OCI-LY3 (cell line): ENCODE measurements around the gene HORMAD2.

Experiments used
- H2AFZ ChIP-seq: fragments of 200-600, 300-600 bp; shearing (Covaris generic); 2 replicates; pipeline ENCODE4 v1.6.0; 2014; ENCODE audit warnings: antibody characterized with exemption, low read depth, low read length
- H3K27ac ChIP-seq: fragments of 200-600, 300-600 bp; sonication (generic); 2 replicates; pipeline ENCODE4 v1.5.1; 2014; ENCODE audit warnings: mild to moderate bottlenecking, low read length, moderate library complexity, mixed read lengths
- H3K27me3 ChIP-seq: fragments of 200-600, 300-600 bp; sonication (generic); 2 replicates; pipeline ENCODE4 v1.6.1; 2014; ENCODE audit warnings: low read depth, low read length, mixed read lengths
- H3K36me3 ChIP-seq: fragments of 200-600, 300-600 bp; sonication (generic); replicated peaks from 2 replicates; pipeline ENCODE3; 2014; ENCODE audit warnings: low read depth, low read length, mixed read lengths
- H3K4me1 ChIP-seq: fragments of 300-600, 200-600 bp; sonication (generic); 2 replicates; pipeline ENCODE4 v1.6.1; 2014; ENCODE audit warnings: low read length, mixed read lengths
- H3K4me2 ChIP-seq: fragments of 200-600, 300-600 bp; sonication (generic); 2 replicates; pipeline ENCODE4 v1.6.1; 2014; ENCODE audit warnings: low read length, mixed read lengths
- H3K4me3 ChIP-seq: fragments of 300-600, 200-600 bp; sonication (generic); 2 replicates; pipeline ENCODE4 v1.5.1; 2014; ENCODE audit warnings: antibody characterized with exemption, mild to moderate bottlenecking, low read length, moderate library complexity
- H3K79me2 ChIP-seq: fragments of 300-600, 200-600 bp; shearing (Covaris generic); 2 replicates; pipeline ENCODE4 v1.6.1; 2014; ENCODE audit warnings: mild to moderate bottlenecking, low read length, mixed read lengths
- H3K9ac ChIP-seq: fragments of 300-600, 200-600 bp; shearing (Covaris generic); 2 replicates; pipeline ENCODE4 v1.6.0; 2014; ENCODE audit warnings: mild to moderate bottlenecking, low read length, moderate library complexity
- H3K9me3 ChIP-seq: fragments of 200-600, 300-600 bp; shearing (Covaris generic); 2 replicates; pipeline ENCODE4 v1.6.1; 2014; ENCODE audit warnings: low read length, mixed read lengths; ENCODE audit not compliant: insufficient read depth
- H4K20me1 ChIP-seq: fragments of 200-600, 300-600 bp; sonication (generic); 2 replicates; pipeline ENCODE4 v1.6.1; 2016; ENCODE audit warnings: low read length, mixed read lengths; ENCODE audit not compliant: insufficient read depth
- CTCF ChIP-seq: fragments of 200-600, 300-600 bp; sonication (generic); IDR thresholded peaks from 2 replicates; pipeline ENCODE4 v1.5.1; 2014; ENCODE audit warnings: antibody characterized with exemption, low read length, low read depth
- EZH2phosphoT487 ChIP-seq: fragments of 200-600 bp; shearing (Covaris generic); IDR thresholded peaks from 2 replicates; pipeline ENCODE4 v1.6.1; 2018; ENCODE audit warnings: antibody characterized with exemption, mixed run types, low read depth

Gene HORMAD2

DNA sequence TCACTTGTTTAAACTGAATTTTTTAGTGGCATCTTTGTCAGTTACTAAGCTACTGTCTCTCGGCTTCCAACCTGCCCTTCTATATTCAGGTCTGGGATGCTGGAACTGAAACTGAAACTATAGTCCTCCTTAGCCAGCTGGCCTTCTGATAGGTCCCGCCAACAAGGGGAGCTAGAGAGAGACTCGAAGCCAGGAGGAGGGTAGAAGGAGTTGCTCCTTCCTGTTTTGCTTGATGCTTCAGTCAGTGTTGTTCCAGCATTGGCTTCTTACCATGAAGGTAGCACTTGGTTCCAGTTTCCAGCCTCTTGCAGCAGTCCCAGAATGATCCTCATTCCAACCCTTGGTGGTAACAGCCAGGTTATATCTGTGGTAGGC lies 32.9 kb upstream of the HORMAD2 start:
- Histone ChIP-seq H3K9me3 (no peaks in the 10 kb centered on the region), H3K9ac (no peak overlapping the region), H3K4me3 (no peak overlapping the region), H3K4me1 (peaks cover 8% of the 10 kb centered on the region), H4K20me1 (no peaks in the 10 kb centered on the region), H3K27ac (no peak overlapping the region), H3K36me3 (no peaks in the 10 kb centered on the region), H2AFZ (no peak overlapping the region), H3K79me2 (no peaks in the 10 kb centered on the region), H3K4me2 (no peak overlapping the region), H3K27me3 (0 out of 2 replicates have a peak, but pooled peaks cover 3% of the 10 kb centered on the region)
- no peak for TF ChIP-seq CTCF
- TF ChIP-seq EZH2phosphoT487 = no peak

DNA sequence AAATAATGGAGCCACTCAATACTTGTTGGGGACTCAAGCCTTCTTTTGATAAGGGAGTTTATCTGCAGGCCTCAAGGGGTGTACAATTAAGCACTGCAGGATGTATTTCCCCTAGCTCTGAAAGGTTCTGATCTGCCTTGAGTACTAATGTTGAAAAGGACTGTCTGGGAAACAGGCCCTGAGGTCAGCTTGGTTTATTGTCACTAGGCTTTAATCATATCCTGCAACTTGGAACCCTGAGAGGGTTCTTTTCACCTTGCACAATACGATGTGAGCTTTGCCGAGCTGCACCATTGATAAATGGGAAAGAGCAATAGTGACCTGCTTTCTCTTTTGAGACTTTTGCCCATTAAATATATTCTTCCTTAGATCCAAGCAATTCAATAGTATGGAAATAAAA lies 31.6 kb upstream of the HORMAD2 start:
- H2AFZ ChIP-seq = no peak overlapping the region
- no peak overlapping the region for H3K4me3 ChIP-seq

GRCh38 chr22:30054067-30054763 lies 26.0 kb upstream of the HORMAD2 start:
- H3K4me1 ChIP-seq = no peaks in the 10 kb centered on the region
- H3K4me2 ChIP-seq = no peak overlapping the region
- no peaks in the 10 kb centered on the region for H3K36me3 ChIP-seq
- no peaks in the 10 kb centered on the region for H3K9me3 ChIP-seq
- H4K20me1 ChIP-seq = no peaks in the 10 kb centered on the region
- H3K79me2 ChIP-seq = no peaks in the 10 kb centered on the region
- no peak overlapping the region for H2AFZ ChIP-seq
- H3K9ac ChIP-seq = no peak overlapping the region
- no peak overlapping the region for H3K27ac ChIP-seq
- H3K27me3 ChIP-seq = no peaks in the 10 kb centered on the region
- no peak overlapping the region for H3K4me3 ChIP-seq
- TF ChIP-seq CTCF = no peak
- no peak for TF ChIP-seq EZH2phosphoT487

More for the DNA sequence above, 31.6 kb upstream of the HORMAD2 start:
- H3K9ac ChIP-seq = no peak overlapping the region
- H3K27me3 ChIP-seq = no peaks in the 10 kb centered on the region
- peaks cover 8% of the 10 kb centered on the region for H3K4me1 ChIP-seq
- no peaks in the 10 kb centered on the region for H4K20me1 ChIP-seq
- no peaks in the 10 kb centered on the region for H3K9me3 ChIP-seq
- H3K36me3 ChIP-seq = no peaks in the 10 kb centered on the region
- H3K27ac ChIP-seq = no peak overlapping the region
- TF ChIP-seq EZH2phosphoT487 = no peak
- no peak for TF ChIP-seq CTCF
- H3K79me2 ChIP-seq = no peaks in the 10 kb centered on the region
- H3K4me2 ChIP-seq = no peak overlapping the region

- Histone ChIP-seq H3K4me2 (no peak overlapping the region), H3K4me3 (no peak overlapping the region), H3K79me2 (no peaks in the 10 kb centered on the region), H3K9me3 (no peaks in the 10 kb centered on the region), H3K4me1 (no peaks in the 10 kb centered on the region), H2AFZ (no peak overlapping the region), H3K27ac (no peak overlapping the region), H4K20me1 (no peaks in the 10 kb centered on the region), H3K9ac (no peak overlapping the region), H3K36me3 (no peaks in the 10 kb centered on the region), H3K27me3 (no peaks in the 10 kb centered on the region)
- TF ChIP-seq EZH2phosphoT487 (no peak), CTCF (no peak)
Observed at GRCh38 chr22:30054764-30055069, 25.5 kb upstream of the HORMAD2 start.
